ENCODE data around the gene MRPS10. TPM values are rescaled to one million over a fixed set of nuclear protein-coding genes. Genes with fewer than 3 reads are reported as not detected.
"Not testable (repeated sequence)": the region's sequence is repeated elsewhere in the genome, so short reads cannot be mapped to it uniquely, and the experiment has no call there.

MRPS10 gene
- polyA plus RNA-seq, 1 donor = 25.2 TPM

DNA sequence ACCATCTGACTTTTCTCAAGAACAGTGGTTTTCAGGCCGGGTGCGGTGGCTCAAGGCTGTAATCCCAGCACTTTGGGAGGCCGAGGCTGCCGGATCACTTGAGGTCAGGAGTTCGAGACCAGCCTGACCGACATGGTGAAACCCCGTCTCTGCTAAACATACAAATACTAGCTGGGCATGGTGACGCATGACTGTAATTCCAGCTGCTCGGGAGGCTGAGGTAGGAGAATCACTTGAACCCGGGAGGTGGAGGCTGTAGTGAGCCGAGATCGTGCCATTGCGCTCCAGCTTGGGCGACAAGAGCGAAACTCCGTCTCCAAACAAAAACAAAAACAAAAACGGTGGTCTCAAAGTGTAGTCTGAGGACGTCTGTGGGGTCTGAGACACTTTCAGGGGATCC, 1.2 kb downstream of the MRPS10 start:
- H3K27me3 ChIP-seq (ENCODE audit: control insufficient read depth, insufficient read depth, low read length); DNase-seq; H3K4me1 ChIP-seq (ENCODE audit: control insufficient read depth, insufficient read depth, low read length); H3K27ac ChIP-seq (ENCODE audit: low read length); H3K4me3 ChIP-seq (ENCODE audit: low read length); H3K9me3 ChIP-seq (ENCODE audit: control insufficient read depth, low read depth, low read length): not testable (repeated sequence)
- peaks cover 19% of the 10 kb centered on the region for H3K36me3 ChIP-seq (ENCODE audit: control insufficient read depth, insufficient read depth, low read length)
- WGBS (ENCODE audit: insufficient coverage, low lambda C conversion rate) = 63% methylated on average over 4 of the region's 18 CpGs

DNA sequence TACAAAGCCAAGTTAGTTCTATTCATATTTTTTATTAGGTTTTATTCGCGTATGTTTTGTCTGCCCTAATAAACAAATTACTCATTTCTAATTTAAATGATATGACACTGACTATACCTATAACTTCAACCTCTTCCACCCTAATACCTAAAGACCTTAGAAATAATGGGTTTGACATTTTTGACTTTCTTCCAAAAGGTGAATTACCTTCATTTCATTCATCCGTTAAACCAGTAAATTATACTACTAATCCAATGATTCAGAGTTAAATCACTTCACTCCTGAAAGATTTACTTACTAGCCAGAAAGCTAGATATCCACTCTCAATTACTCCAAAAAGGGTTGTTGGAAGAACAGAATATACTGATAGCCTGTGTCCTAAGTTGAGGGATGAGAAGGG, 5.2 kb downstream of the MRPS10 start:
- no peak for DNase-seq
- 60% methylated on average over 3 of the region's 3 CpGs for WGBS (ENCODE audit: insufficient coverage, low lambda C conversion rate)
- Histone ChIP-seq H3K4me1 (ENCODE audit: control insufficient read depth, insufficient read depth, low read length) (peaks cover 8% of the 10 kb centered on the region), H3K27ac (ENCODE audit: low read length) (no peak overlapping the region), H3K9me3 (ENCODE audit: control insufficient read depth, low read depth, low read length) (no peaks in the 10 kb centered on the region), H3K4me3 (ENCODE audit: low read length) (no peak overlapping the region), H3K36me3 (ENCODE audit: control insufficient read depth, insufficient read depth, low read length) (peaks cover 45% of the 10 kb centered on the region), H3K27me3 (ENCODE audit: control insufficient read depth, insufficient read depth, low read length) (no peaks in the 10 kb centered on the region)

DNA sequence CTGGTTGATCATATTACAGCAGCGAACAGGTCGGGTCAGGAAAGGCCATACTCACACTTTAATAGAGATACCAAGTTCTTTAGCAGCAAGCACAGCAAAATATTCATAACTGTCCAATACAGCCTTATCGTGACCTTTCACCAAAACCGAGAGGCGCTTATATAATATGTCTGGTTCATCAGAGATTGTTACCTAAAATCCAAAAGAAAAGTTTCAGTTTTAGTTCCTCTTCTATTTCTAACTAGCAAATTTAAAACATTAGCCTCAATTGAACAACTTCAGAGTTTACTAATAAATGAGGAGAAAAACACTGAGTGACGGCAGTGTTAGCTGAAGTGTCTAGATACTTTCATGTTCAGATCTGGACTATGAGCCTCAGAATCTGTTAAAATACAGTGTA, 5.9 kb downstream of the MRPS10 start:
- Histone ChIP-seq H3K4me3 (ENCODE audit: low read length) (no peak overlapping the region), H3K36me3 (ENCODE audit: control insufficient read depth, insufficient read depth, low read length) (peaks cover 45% of the 10 kb centered on the region), H3K9me3 (ENCODE audit: control insufficient read depth, low read depth, low read length) (no peaks in the 10 kb centered on the region), H3K27me3 (ENCODE audit: control insufficient read depth, insufficient read depth, low read length) (no peaks in the 10 kb centered on the region), H3K4me1 (ENCODE audit: control insufficient read depth, insufficient read depth, low read length) (peaks cover 6% of the 10 kb centered on the region), H3K27ac (ENCODE audit: low read length) (no peak overlapping the region)
- DNase-seq = no peak
- 100% methylated on average over 4 of the region's 6 CpGs for WGBS (ENCODE audit: insufficient coverage, low lambda C conversion rate)

DNA sequence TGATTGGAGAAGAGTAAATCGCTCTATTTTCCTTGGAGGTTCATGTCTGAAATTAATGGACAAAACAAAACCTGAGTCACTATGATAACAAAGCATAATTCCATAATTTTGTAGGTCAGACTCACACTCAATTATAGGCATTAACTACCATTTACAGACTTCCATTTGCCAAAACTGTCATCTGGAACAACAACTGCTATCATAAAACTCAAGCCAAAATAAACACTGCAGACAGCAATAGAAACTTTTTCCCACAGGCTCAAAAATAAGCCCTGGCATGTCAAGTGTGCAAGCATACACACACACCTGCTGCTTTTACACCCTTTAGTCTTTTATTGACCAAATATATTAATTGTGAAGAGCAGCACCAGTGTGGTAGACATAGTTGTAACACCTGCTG, 7.1 kb downstream of the MRPS10 start:
- Histone ChIP-seq H3K4me1 (ENCODE audit: control insufficient read depth, insufficient read depth, low read length) (peaks cover 4% of the 10 kb centered on the region), H3K9me3 (ENCODE audit: control insufficient read depth, low read depth, low read length) (no peaks in the 10 kb centered on the region), H3K36me3 (ENCODE audit: control insufficient read depth, insufficient read depth, low read length) (peaks cover 45% of the 10 kb centered on the region), H3K27me3 (ENCODE audit: control insufficient read depth, insufficient read depth, low read length) (no peaks in the 10 kb centered on the region), H3K4me3 (ENCODE audit: low read length) (no peak overlapping the region), H3K27ac (ENCODE audit: low read length) (no peak overlapping the region)
- no peak for DNase-seq
- no CpG with 5 or more reads among the region's 1 CpG for WGBS (ENCODE audit: insufficient coverage, low lambda C conversion rate)

DNA sequence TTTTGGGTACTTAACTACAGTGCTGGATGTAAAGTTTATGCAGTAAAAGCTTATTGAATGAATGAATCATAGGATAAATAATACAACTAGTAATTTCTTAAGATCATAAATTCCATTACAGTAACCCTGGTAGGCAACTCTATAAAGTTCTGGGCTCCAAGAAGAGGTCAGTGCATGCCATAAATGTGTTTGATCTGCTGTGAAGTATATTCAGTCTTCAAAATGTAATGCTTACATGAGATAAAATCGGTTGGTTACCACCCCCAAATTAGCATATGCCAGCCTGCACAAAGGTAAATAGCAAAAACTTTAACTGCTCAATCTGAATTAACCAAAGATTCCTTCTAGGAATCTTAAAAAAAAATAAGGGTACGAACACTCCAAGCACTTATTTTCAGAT, 10.1 kb downstream of the MRPS10 start:
- H3K27ac ChIP-seq (ENCODE audit: low read length); H3K4me3 ChIP-seq (ENCODE audit: low read length); H3K9me3 ChIP-seq (ENCODE audit: control insufficient read depth, low read depth, low read length); H3K27me3 ChIP-seq (ENCODE audit: control insufficient read depth, insufficient read depth, low read length); DNase-seq: not testable (repeated sequence)
- Histone ChIP-seq H3K36me3 (ENCODE audit: control insufficient read depth, insufficient read depth, low read length) (peaks cover 33% of the 10 kb centered on the region), H3K4me1 (ENCODE audit: control insufficient read depth, insufficient read depth, low read length) (peaks cover 20% of the 10 kb centered on the region)
- WGBS (ENCODE audit: insufficient coverage, low lambda C conversion rate) = 83% methylated on average over 1 of the region's 2 CpGs

DNA sequence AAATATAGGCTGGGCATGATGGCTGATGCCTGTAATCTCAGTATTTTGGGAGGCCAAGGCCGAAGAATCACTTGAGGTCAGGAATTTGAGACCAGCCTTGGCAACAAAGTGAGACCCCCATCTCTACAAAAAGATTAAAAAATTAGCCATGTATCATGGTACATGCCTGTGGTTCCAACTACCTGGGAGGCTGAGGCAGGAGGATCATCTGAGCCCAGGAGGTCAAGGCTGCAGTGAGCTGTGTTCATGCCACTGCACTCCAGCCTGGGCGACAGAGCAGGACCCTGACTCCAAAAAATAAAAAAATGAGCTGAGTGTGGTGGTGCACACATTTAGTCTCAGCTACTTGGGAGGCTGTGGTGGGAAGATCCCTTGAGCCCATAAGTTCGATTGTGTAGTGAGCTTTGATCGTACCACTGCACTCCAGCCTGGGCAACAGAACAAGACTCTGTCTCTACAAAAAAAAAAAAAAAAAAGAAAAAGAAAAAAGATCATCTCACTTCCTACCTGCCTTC, 12.8 kb downstream of the MRPS10 start:
- WGBS (ENCODE audit: insufficient coverage, low lambda C conversion rate) = no CpG with 5 or more reads among the region's 4 CpGs
- Histone ChIP-seq H3K4me1 (ENCODE audit: control insufficient read depth, insufficient read depth, low read length) (peaks cover 27% of the 10 kb centered on the region), H3K4me3 (ENCODE audit: low read length) (no peak overlapping the region), H3K27ac (ENCODE audit: low read length) (peak overlapping the region; percentile 79), H3K36me3 (ENCODE audit: control insufficient read depth, insufficient read depth, low read length) (peaks cover 16% of the 10 kb centered on the region), H3K9me3 (ENCODE audit: control insufficient read depth, low read depth, low read length) (no peaks in the 10 kb centered on the region), H3K27me3 (ENCODE audit: control insufficient read depth, insufficient read depth, low read length) (no peaks in the 10 kb centered on the region)
- no peak for DNase-seq

DNA sequence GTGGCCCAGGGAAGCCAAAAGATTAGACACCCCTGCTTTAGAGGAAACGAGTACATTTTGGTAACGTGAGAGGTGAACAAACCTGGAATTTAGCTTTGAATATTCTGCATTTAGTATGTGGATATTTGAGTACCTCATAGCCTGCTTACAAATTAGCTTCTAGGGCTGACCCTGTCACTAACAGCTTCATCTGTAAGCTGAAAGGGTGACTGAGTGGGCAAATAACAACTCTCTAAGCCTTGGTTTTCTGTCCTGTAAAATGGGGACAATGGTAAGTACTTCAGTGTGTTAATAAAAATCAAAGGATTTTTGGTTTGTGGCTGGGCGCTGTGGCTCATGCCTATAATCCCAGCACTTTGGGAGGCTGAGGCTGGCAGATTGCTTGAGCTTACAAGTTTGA, 14.5 kb downstream of the MRPS10 start:
- no peaks in the 10 kb centered on the region for H3K9me3 ChIP-seq (ENCODE audit: control insufficient read depth, low read depth, low read length)
- peaks cover 27% of the 10 kb centered on the region for H3K4me1 ChIP-seq (ENCODE audit: control insufficient read depth, insufficient read depth, low read length)
- no peaks in the 10 kb centered on the region for H3K27me3 ChIP-seq (ENCODE audit: control insufficient read depth, insufficient read depth, low read length)
- H3K27ac ChIP-seq (ENCODE audit: low read length) = no peak overlapping the region
- WGBS (ENCODE audit: insufficient coverage, low lambda C conversion rate) = no CpG with 5 or more reads among the region's 3 CpGs
- no peak for DNase-seq
- peaks cover 3% of the 10 kb centered on the region for H3K36me3 ChIP-seq (ENCODE audit: control insufficient read depth, insufficient read depth, low read length)
- no peak overlapping the region for H3K4me3 ChIP-seq (ENCODE audit: low read length)

DNA sequence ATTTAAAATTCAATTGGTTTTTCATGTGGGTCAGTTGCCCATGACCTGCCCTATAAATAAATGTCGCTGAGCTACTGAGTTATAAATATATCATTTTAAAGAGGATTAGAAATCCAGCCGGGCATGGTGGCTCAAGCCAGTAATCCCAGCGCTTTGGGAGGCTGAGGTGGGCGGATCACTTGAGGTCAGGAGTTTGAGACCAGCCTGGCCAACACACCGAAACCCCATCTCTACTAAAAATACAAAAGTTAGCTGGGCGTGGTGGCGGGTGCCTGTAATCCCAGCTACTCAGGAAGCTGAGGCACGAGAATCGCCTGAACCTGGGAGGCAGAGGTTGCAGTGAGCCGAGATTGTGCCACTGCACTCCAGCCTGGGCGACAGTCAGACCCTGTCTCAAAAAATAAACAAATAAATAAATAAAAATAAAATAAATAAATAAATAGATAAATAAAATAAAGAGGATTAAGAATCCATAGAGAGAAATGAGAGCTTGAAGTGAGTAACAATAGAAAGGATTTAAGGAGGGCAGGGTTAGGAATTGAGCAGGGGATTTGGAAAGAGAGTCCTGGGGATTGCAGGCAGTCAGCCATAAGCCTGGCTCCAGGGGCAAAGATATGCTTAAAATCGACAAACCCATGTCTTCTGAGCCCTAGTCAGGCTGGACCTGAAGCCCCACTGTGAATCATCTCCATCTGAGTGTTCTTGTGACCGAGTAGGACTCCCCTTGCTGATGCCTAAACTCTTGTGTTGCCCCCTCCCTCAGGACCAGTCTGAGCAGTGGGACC, 15.3 kb downstream of the MRPS10 start:
- peaks cover 26% of the 10 kb centered on the region for H3K4me1 ChIP-seq (ENCODE audit: control insufficient read depth, insufficient read depth, low read length)
- not testable (repeated sequence) for H3K27ac ChIP-seq (ENCODE audit: low read length)
- WGBS (ENCODE audit: insufficient coverage, low lambda C conversion rate) = no CpG with 5 or more reads among the region's 13 CpGs

DNA sequence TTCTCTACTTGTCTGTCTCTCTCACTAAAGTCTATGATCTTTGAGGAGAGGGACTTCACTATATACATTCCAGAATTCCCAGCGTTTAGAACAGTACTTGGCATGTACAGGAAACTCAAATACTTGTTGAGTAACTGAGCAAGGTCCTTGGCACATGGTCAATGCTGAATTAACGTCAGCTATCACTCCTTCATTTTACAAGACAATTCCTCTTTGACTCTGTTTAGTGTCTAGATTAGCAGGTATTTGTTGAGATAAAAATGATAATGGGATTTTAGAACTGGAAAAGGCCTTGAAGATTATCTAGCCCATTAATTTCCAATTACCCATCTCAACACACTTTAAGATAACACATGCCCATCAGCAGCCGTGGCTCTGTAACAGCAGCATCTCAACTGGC, 16.3 kb downstream of the MRPS10 start:
- Histone ChIP-seq H3K4me1 (ENCODE audit: control insufficient read depth, insufficient read depth, low read length) (peaks cover 28% of the 10 kb centered on the region), H3K27ac (ENCODE audit: low read length) (no peak overlapping the region), H3K9me3 (ENCODE audit: control insufficient read depth, low read depth, low read length) (no peaks in the 10 kb centered on the region), H3K27me3 (ENCODE audit: control insufficient read depth, insufficient read depth, low read length) (no peaks in the 10 kb centered on the region), H3K4me3 (ENCODE audit: low read length) (no peak overlapping the region), H3K36me3 (ENCODE audit: control insufficient read depth, insufficient read depth, low read length) (no peaks in the 10 kb centered on the region)
- no CpG with 5 or more reads among the region's 3 CpGs for WGBS (ENCODE audit: insufficient coverage, low lambda C conversion rate)
- peak in 1 of 2 donors; percentile 33 for DNase-seq

More for the DNA sequence above, 15.3 kb downstream of the MRPS10 start:
- H3K4me3 ChIP-seq (ENCODE audit: low read length); H3K27me3 ChIP-seq (ENCODE audit: control insufficient read depth, insufficient read depth, low read length); DNase-seq; H3K36me3 ChIP-seq (ENCODE audit: control insufficient read depth, insufficient read depth, low read length); H3K9me3 ChIP-seq (ENCODE audit: control insufficient read depth, low read depth, low read length): not testable (repeated sequence)

DNA sequence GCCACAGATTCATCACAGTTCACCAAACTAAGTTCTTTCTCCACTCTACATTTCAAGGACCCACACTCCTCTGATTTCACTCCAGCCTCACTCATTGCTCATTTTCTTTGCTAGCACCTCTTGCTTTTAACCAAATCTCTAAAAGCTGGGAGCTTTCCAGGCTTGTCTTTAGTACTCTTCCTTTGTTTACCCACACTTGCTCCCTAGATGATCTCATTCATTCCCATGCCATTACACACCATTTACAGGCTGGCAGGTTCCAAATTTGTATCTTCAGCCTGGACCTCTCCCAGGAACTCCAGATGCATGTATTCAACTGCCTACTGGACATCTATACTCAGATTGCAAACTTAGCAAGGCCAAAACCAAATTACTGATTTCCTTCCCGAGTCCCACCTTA, 17.6 kb downstream of the MRPS10 start:
- Histone ChIP-seq H3K27ac (ENCODE audit: low read length) (no peak overlapping the region), H3K4me3 (ENCODE audit: low read length) (no peak overlapping the region), H3K27me3 (ENCODE audit: control insufficient read depth, insufficient read depth, low read length) (no peaks in the 10 kb centered on the region), H3K36me3 (ENCODE audit: control insufficient read depth, insufficient read depth, low read length) (no peaks in the 10 kb centered on the region), H3K9me3 (ENCODE audit: control insufficient read depth, low read depth, low read length) (no peaks in the 10 kb centered on the region), H3K4me1 (ENCODE audit: control insufficient read depth, insufficient read depth, low read length) (peaks cover 31% of the 10 kb centered on the region)
- WGBS (ENCODE audit: insufficient coverage, low lambda C conversion rate) = 20% methylated on average over 1 of the region's 1 CpG
- DNase-seq = peak in 1 of 2 donors; percentile 32
